Panc1 (cell line): ENCODE results near the gene OR1N2. TPM values are rescaled to one million over a fixed set of nuclear protein-coding genes. Genes with fewer than 3 reads are reported as not detected.

ENCODE experiments used
- ATAC-seq: fragments of 200-7000 bp; cut with Tn5 transposase; 2 replicates; pipeline ENCODE4 v1.9.1; 2020; ENCODE audit warnings: mild to moderate bottlenecking, moderate library complexity
- BruUV-seq: library from RNA; stranded (reverse); fragments of 400-500 nt; replicated peaks from 2 replicates; lab custom pipeline; 2021; lab: Mats Ljungman, UMichigan
- CTCF ChIA-PET: fragments of 300-600 bp; sonication (Branson Sonifier 250); formaldehyde crosslinking; loops from one replicate; lab custom pipeline; 2022; ENCODE audit warnings: antibody characterized with exemption; lab: Charles Lee
- POLR2A ChIA-PET: fragments of 300-600 bp; sonication (Branson Sonifier 250); formaldehyde crosslinking; loops from one replicate; lab custom pipeline; 2022; ENCODE audit warnings: antibody characterized with exemption; lab: Charles Lee
- DNase-seq: peaks from one replicate; pipeline ENCODE4 v3.0.0-alpha.2; 2010; ENCODE audit warnings: low read depth, low spot score
- H3K27ac ChIP-seq: 2 replicates; pipeline ENCODE4 v1.5.1; 2011; ENCODE audit warnings: mild to moderate bottlenecking, low read length, inconsistent platforms
- H3K27me3 ChIP-seq: fragments of 200-500 bp; sonication (Bioruptor generic); 2 replicates; pipeline ENCODE4 v1.6.0; 2014; ENCODE audit warnings: low read length, inconsistent platforms; ENCODE audit not compliant: control insufficient read depth, insufficient read depth
- H3K36me3 ChIP-seq: fragments of 200-500 bp; sonication (Bioruptor generic); 2 replicates; pipeline ENCODE4 v1.5.1; 2014; ENCODE audit warnings: inconsistent platforms, mild to moderate bottlenecking, low read length, moderate library complexity; ENCODE audit not compliant: control insufficient read depth, insufficient read depth
- H3K4me1 ChIP-seq: 2 replicates; pipeline ENCODE4 v1.5.1; 2011; ENCODE audit warnings: inconsistent platforms, mild to moderate bottlenecking, low read length, moderate library complexity; ENCODE audit not compliant: control insufficient read depth, insufficient read depth
- H3K4me3 ChIP-seq, 2 experiments: 2 replicates each; pipeline ENCODE4 v1.5.1; 2011 to 2012; ENCODE audit warnings: low read depth in 2 of 2, low read length in 2 of 2, mild to moderate bottlenecking in 2 of 2, inconsistent platforms in 1 of 2, moderate library complexity in 1 of 2
- H3K9me3 ChIP-seq: fragments of 200-500 bp; sonication (Bioruptor generic); 2 replicates; pipeline ENCODE4 v1.5.1; 2014; ENCODE audit warnings: low read depth, mild to moderate bottlenecking, inconsistent platforms, low read length, moderate library complexity; ENCODE audit not compliant: control insufficient read depth, insufficient read depth
- CTCF ChIP-seq: fragments of 450-650 bp; IDR thresholded peaks from 2 replicates; pipeline ENCODE4 v1.5.1; 2017; ENCODE audit warnings: mild to moderate bottlenecking
- POLR2AphosphoS5 ChIP-seq: IDR thresholded peaks from 2 replicates; pipeline ENCODE4 v1.6.1; 2012; ENCODE audit warnings: mild to moderate bottlenecking, low read depth, low read length, moderate library complexity
- REST ChIP-seq, 2 experiments: IDR thresholded peaks; 2 replicates each; pipeline ENCODE4 v1.6.1; 2011 to 2012; ENCODE audit warnings: low read depth in 2 of 2, control low read depth in 1 of 2, low read length in 1 of 2, mild to moderate bottlenecking in 1 of 2, moderate library complexity in 1 of 2; ENCODE audit not compliant: insufficient read depth in 1 of 2
- SIN3A ChIP-seq: IDR thresholded peaks from 2 replicates; pipeline ENCODE4 v1.6.1; 2012; ENCODE audit warnings: low read depth, mild to moderate bottlenecking, low read length, moderate library complexity, borderline replicate concordance; ENCODE audit not compliant: insufficient read depth
- TCF7L2 ChIP-seq: IDR thresholded peaks from 2 replicates; pipeline ENCODE4 v1.6.1; 2011; ENCODE audit warnings: mild to moderate bottlenecking, low read depth, low read length, inconsistent platforms
- in situ Hi-C: cut with HindIII; loops from 2 replicates; pipeline ENCODE4 v1.10.0; 2016; ENCODE audit warnings: low sequenced_read_pairs, low pct_unique_long_range_greater_than_20kb
- intact Hi-C: fragments of 100-400 bp; cut with micrococcal nuclease; formaldehyde crosslinking; loops from one replicate; pipeline ENCODE4 v1.10.0; 2022; ENCODE audit not compliant: unreplicated experiment
- total RNA-seq: library from RNA; stranded (reverse); gene quantifications from one replicate; pipeline ENCODE4 v1.2.1, GENCODE V29; 2021; ENCODE audit not compliant: unreplicated experiment

OR1N2 gene
- total RNA-seq, 1 experiment from 2014 or later, result not detected

DNA sequence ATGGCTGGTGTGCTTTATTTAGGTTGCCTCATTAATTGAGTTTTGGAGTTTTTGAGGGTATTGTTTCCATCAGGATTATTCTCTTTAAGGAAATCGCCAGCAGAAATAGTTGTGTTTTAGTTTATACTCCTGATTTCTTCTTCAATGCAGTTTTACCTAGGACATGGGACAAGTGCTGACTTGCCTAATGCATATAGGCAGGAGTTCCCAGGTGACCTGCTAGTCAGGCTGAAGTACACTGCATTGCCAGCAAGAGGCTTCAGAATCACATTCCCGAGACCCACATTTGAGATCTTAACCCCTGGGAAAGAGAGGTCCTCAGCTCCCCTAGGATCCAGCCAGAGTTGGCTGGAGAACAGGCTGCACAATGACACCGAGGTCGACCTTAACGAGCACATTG, 1.5 kb upstream of the OR1N2 start:
- in situ Hi-C loops (no loop called here), intact Hi-C loops (no loop called here)
- H3K36me3 ChIP-seq, result no peaks in the 10 kb centered on the region
- no peaks in the 10 kb centered on the region for H3K4me1 ChIP-seq
- no TSS peak for BruUV-seq
- no peaks in the 10 kb centered on the region for H3K9me3 ChIP-seq
- peaks cover 4% of the 10 kb centered on the region; the same call in 1 of the 2 replicates for H3K27me3 ChIP-seq
- no peak for TF ChIP-seq POLR2AphosphoS5
- TF ChIP-seq REST (IDR thresholded peaks at IDR 0.05; ENCODE audit: insufficient read depth in 1 of 2, low read depth in 2 of 2, low read length in 1 of 2), result no peak
- no peak for TF ChIP-seq SIN3A
- no peak for TF ChIP-seq CTCF
- no peak for TF ChIP-seq TCF7L2
- ATAC-seq (no peak), DNase-seq (no peak)
- ChIA-PET POLR2A (no interaction called here), CTCF (interaction anchor here (0.6 kb wide), 1 partner anchor 261 kb away, joined by 3 read pairs; no protein-coding TSS in a partner anchor)
- H3K4me3 ChIP-seq, result no peak overlapping the region
- H3K27ac ChIP-seq, result no peak overlapping the region

DNA sequence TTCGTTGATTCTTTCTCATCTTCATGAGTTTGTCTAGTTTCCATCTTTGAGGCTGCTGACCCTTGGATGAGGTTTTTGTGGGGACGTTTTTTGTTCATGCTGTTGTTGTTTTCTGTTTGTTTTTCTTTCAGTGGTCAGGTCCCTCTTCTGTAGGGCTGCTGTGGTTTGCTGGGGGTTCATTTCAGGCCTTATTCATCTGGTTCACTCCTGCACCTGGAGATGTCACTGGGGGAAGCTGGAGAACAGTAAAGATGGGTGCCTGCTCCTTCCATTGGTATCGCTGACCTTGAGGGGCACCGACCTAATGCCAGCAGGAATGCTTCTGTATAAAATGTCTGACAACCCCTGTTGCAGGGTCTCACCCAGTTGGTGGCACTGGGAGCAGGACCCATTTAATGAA, 8.5 kb downstream of the OR1N2 start:
- TF ChIP-seq POLR2AphosphoS5 (no peak), SIN3A (no peak), TCF7L2 (no peak), REST (IDR thresholded peaks at IDR 0.05; ENCODE audit: insufficient read depth in 1 of 2, low read depth in 2 of 2, low read length in 1 of 2) (no peak), CTCF (no peak)
- BruUV-seq, result no TSS peak
- Histone ChIP-seq H3K4me3 (no peak overlapping the region), H3K9me3 (no peaks in the 10 kb centered on the region), H3K27ac (no peak overlapping the region), H3K36me3 (no peaks in the 10 kb centered on the region), H3K27me3 (no peaks in the 10 kb centered on the region), H3K4me1 (no peaks in the 10 kb centered on the region)
- intact Hi-C loops (no loop called here), in situ Hi-C loops (no loop called here)
- ChIA-PET CTCF (no interaction called here), POLR2A (no interaction called here)
- ATAC-seq (no peak), DNase-seq (no peak)
